Adrenal gland (tissue), 5 donors: ENCODE data around the gene CMYA5.

ENCODE experiments used
- CTCF ChIP-seq, 6 experiments: fragments of 450-650 bp in 4 of 6; fragments of 200-600 bp in 2 of 6; sonication (generic) in 1 of 6; IDR thresholded peaks; 1 replicate in 5 of 6; 2 replicates in 1 of 6; pipeline versions ENCODE4 v1.5.1 to v1.8.0; 2016 to 2021; ENCODE audit warnings: antibody characterized with exemption in 6 of 6, mild to moderate bottlenecking in 2 of 6, moderate library complexity in 1 of 6
- POLR2A ChIP-seq, 2 donors: fragments of 450-650 bp; IDR thresholded peaks; one replicate each; pipeline ENCODE4 v1.6.1; 2017; ENCODE audit warnings: antibody characterized with exemption in 2 of 2, mild to moderate bottlenecking in 2 of 2, moderate library complexity in 1 of 2
- donor health status: DM: no; HTN: no; CAD: no.

- TF ChIP-seq CTCF (IDR thresholded peaks at IDR 0.05) (no peak), POLR2A (IDR thresholded peaks at IDR 0.05) (no peak)
These were observed 144.6 kb downstream of the CMYA5 start for GRCh38 chr5:79834098-79834753.
